Sigmoid colon (tissue), 4 donors: ENCODE measurements around the gene NOL6.

Source experiments
- EP300 ChIP-seq, 4 donors: sonication (generic); formaldehyde crosslinking; IDR thresholded peaks; one replicate each; pipeline ENCODE4 v1.6.1; 2017; ENCODE audit warnings: antibody characterized with exemption in 4 of 4
- TF ChIP-seq, protein P1 (sequence below), 4 experiments: fragments of 450-650 bp in 3 of 4; fragments of 200-600 bp in 1 of 4; IDR thresholded peaks; one replicate each; pipeline ENCODE4 v1.5.1; 2016 to 2019; ENCODE audit warnings: antibody characterized with exemption in 4 of 4, mild to moderate bottlenecking in 3 of 4, moderate library complexity in 2 of 4

DNA sequence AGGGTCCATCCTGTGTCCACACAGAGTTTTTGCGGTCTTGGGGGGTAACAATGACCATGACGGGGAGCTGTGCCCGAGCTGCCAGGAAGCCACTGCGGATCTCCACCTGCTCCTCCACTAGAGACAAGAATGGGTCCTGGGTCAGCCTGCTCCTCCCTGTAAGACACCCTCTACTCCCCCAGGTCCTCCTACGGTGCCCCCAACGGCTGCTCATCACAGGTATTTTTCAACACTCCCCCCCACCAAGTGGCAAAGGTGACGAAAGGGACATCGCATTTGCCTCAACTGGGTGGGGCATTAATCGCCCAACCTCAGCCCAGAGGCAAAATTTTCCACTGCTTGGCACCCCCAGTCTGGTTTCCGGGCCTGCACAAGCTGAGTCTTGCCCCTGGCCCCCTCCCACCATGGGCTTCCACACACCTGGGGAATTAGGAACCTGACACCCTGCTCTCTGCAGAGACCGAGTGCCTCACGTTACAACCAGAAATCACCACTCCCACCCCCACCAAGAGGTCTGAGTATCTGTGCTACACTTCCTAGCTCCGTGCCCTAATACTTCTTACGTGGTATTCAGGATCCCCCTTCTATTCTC lies 9.6 kb downstream of the NOL6 start:
- TF ChIP-seq, protein P1, sequence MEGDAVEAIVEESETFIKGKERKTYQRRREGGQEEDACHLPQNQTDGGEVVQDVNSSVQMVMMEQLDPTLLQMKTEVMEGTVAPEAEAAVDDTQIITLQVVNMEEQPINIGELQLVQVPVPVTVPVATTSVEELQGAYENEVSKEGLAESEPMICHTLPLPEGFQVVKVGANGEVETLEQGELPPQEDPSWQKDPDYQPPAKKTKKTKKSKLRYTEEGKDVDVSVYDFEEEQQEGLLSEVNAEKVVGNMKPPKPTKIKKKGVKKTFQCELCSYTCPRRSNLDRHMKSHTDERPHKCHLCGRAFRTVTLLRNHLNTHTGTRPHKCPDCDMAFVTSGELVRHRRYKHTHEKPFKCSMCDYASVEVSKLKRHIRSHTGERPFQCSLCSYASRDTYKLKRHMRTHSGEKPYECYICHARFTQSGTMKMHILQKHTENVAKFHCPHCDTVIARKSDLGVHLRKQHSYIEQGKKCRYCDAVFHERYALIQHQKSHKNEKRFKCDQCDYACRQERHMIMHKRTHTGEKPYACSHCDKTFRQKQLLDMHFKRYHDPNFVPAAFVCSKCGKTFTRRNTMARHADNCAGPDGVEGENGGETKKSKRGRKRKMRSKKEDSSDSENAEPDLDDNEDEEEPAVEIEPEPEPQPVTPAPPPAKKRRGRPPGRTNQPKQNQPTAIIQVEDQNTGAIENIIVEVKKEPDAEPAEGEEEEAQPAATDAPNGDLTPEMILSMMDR (IDR thresholded peaks at IDR 0.05): no peak
- no peak for TF ChIP-seq EP300 (IDR thresholded peaks at IDR 0.05)
